ENCODE results near the gene THOC7. TPM values are rescaled to one million over a fixed set of nuclear protein-coding genes. Genes with fewer than 3 reads are reported as not detected.

Gene THOC7
- total RNA-seq, 1 experiment from 2014 or later, result 67.3 TPM

GRCh38 chr3:63872135-63872924, 8.7 kb upstream of the THOC7 start:
- ChIA-PET RAD21 (ENCODE audit: low non-redundant PET in 1 of 2, low total read pairs in 2 of 2, uncharacterized antibody in 2 of 2, unreplicated experiment in 2 of 2) (no interaction called here), CTCF (no interaction called here), POLR2A (no interaction called here)
- peak; percentile 56 for TF ChIP-seq FOSL1 (IDR thresholded peaks at IDR 0.05; ENCODE audit: low read depth)
- TF ChIP-seq CEBPB (IDR thresholded peaks at IDR 0.05; ENCODE audit: low read depth), result no peak
- TF ChIP-seq SP1 (IDR thresholded peaks at IDR 0.05; ENCODE audit: low read depth), result peak; percentile 38; the same call in 1 of the 2 replicates
- TF ChIP-seq JUND (IDR thresholded peaks at IDR 0.05), result 0 out of 2 replicates have a peak, but pooled peaks have one; percentile 49
- TF ChIP-seq MAX (IDR thresholded peaks at IDR 0.05), result no peak
- TF ChIP-seq SRF (IDR thresholded peaks at IDR 0.05; ENCODE audit: low read depth), result no peak
- TF ChIP-seq CBX3 (IDR thresholded peaks at IDR 0.05; ENCODE audit: low read depth), result 0 out of 2 replicates have a peak, but pooled peaks have one; percentile 38
- DNase-seq (ENCODE audit: low read depth, low spot score) (peak; percentile 54), ATAC-seq (peak; percentile 92)
- intact Hi-C loops (cut with micrococcal nuclease), result loop anchor here (5.0 kb wide), 1 partner anchor 35 kb away; no protein-coding TSS in a partner anchor
- Histone ChIP-seq H3K27me3 (ENCODE audit: insufficient read depth, low read length) (no peaks in the 10 kb centered on the region), H3K9me2 (ENCODE audit: insufficient read depth) (no peaks in the 10 kb centered on the region), H3K9me3 (ENCODE audit: control insufficient read depth in 1 of 2, insufficient read depth in 1 of 2, low read depth in 1 of 2, low read length in 2 of 2) (no peaks in the 10 kb centered on the region), H2AFZ (ENCODE audit: low read depth, low read length, poor library complexity, severe bottlenecking) (no peak overlapping the region), H3K4me1 (ENCODE audit: control insufficient read depth in 1 of 2, insufficient read depth in 2 of 2, low read length in 2 of 2) (peaks cover 13 to 15% of the 10 kb centered on the region in 2 experiments), H3K4me2 (ENCODE audit: low read length) (peak overlapping the region; percentile 53), H3K27ac (ENCODE audit: low read depth, low read length) (no peak overlapping the region), H3K4me3 (replicated peaks in 1 of 2; ENCODE audit: low read depth in 1 of 2, low read length in 2 of 2) (no peak overlapping the region), H3K36me3 (ENCODE audit: control insufficient read depth in 1 of 2, insufficient read depth in 2 of 2, low read length in 2 of 2) (no peaks in the 10 kb centered on the region), H3K79me2 (ENCODE audit: insufficient read depth, low read length) (peaks cover 66% of the 10 kb centered on the region), H3K9ac (ENCODE audit: low read length) (no peak overlapping the region), H4K20me1 (ENCODE audit: insufficient read depth) (peaks cover 5% of the 10 kb centered on the region; the same call in 1 of the 2 replicates)
- BruUV-seq (replicated peaks), result no TSS peak

- ATAC-seq, result no peak
- POLR2A ChIA-PET, result no interaction called here
- CTCF ChIA-PET, result no interaction called here
- Histone ChIP-seq H3K9ac (ENCODE audit: low read length) (no peak overlapping the region), H3K9me3 (ENCODE audit: control insufficient read depth in 1 of 2, insufficient read depth in 1 of 2, low read depth in 1 of 2, low read length in 2 of 2) (no peaks in the 10 kb centered on the region), H3K79me2 (ENCODE audit: insufficient read depth, low read length) (peaks cover 61% of the 10 kb centered on the region), H3K9me2 (ENCODE audit: insufficient read depth) (no peaks in the 10 kb centered on the region), H4K20me1 (ENCODE audit: insufficient read depth) (peaks cover 4% of the 10 kb centered on the region; the same call in 1 of the 2 replicates), H3K27me3 (ENCODE audit: insufficient read depth, low read length) (no peaks in the 10 kb centered on the region), H3K4me1 (ENCODE audit: control insufficient read depth in 1 of 2, insufficient read depth in 2 of 2, low read length in 2 of 2) (peaks cover 13 to 15% of the 10 kb centered on the region in 2 experiments), H3K4me3 (replicated peaks in 1 of 2; ENCODE audit: low read depth in 1 of 2, low read length in 2 of 2) (no peak overlapping the region), H3K4me2 (ENCODE audit: low read length) (no peak overlapping the region), H3K36me3 (ENCODE audit: control insufficient read depth in 1 of 2, insufficient read depth in 2 of 2, low read length in 2 of 2) (no peaks in the 10 kb centered on the region), H3K27ac (ENCODE audit: low read depth, low read length) (no peak overlapping the region), H2AFZ (ENCODE audit: low read depth, low read length, poor library complexity, severe bottlenecking) (no peak overlapping the region)
- TF ChIP-seq MAX (IDR thresholded peaks at IDR 0.05), result no peak
- no peak for TF ChIP-seq CBX3 (IDR thresholded peaks at IDR 0.05; ENCODE audit: low read depth)
- intact Hi-C loops (cut with micrococcal nuclease), result loop anchor here (5.0 kb wide), 1 partner anchor 37 kb away; no protein-coding TSS in a partner anchor
- no peak for DNase-seq (ENCODE audit: low read depth, low spot score)
- RAD21 ChIA-PET (ENCODE audit: low non-redundant PET in 1 of 2, low total read pairs in 2 of 2, uncharacterized antibody in 2 of 2, unreplicated experiment in 2 of 2), result no interaction called here
- BruUV-seq (replicated peaks), result no TSS peak
These were observed 7.0 kb upstream of the THOC7 start for GRCh38 chr3:63870615-63871005.

Measured in HCT116 (cell line).